PC-3 (cell line): ENCODE results near the gene RMI1. TPM values are rescaled to one million over a fixed set of nuclear protein-coding genes. Genes with fewer than 3 reads are reported as not detected.
A peak's percentile ranks its signal among the peaks of the same experiment; 100 is the strongest.

Source experiments
- ATAC-seq: fragments of 200-7000 bp; cut with Tn5 transposase; 2 replicates; pipeline ENCODE4 v1.9.1; 2020; ENCODE audit warnings: mild to moderate bottlenecking, moderate library complexity
- BruUV-seq: library from RNA; stranded (reverse); fragments of 400-500 nt; replicated peaks from 2 replicates; lab custom pipeline; 2021; lab: Mats Ljungman, UMichigan
- CTCF ChIA-PET: fragments of 300-600 bp; sonication (Branson Sonifier 250); formaldehyde crosslinking; loops from one replicate; lab custom pipeline; 2022; ENCODE audit warnings: antibody characterized with exemption; lab: Charles Lee
- POLR2A ChIA-PET: fragments of 300-600 bp; sonication (Branson Sonifier 250); formaldehyde crosslinking; loops from one replicate; lab custom pipeline; 2022; ENCODE audit warnings: antibody characterized with exemption; ENCODE audit not compliant: unreplicated experiment; lab: Charles Lee
- DNase-seq: peaks from one replicate; pipeline ENCODE4 v3.0.0-alpha.2; 2015
- H2AFZ ChIP-seq: fragments of 300-600 bp; sonication (generic); 2 replicates; pipeline ENCODE4 v1.6.0; 2016; ENCODE audit warnings: antibody characterized with exemption, low read length
- H3F3A ChIP-seq: fragments of 300-600 bp; sonication (generic); one replicate; pipeline ENCODE4 v1.6.0; 2017; ENCODE audit warnings: antibody characterized with exemption, low read length, control low read depth, mild to moderate bottlenecking; ENCODE audit not compliant: unreplicated experiment
- H3K27ac ChIP-seq: fragments of 300-600 bp; sonication (generic); 2 replicates; pipeline ENCODE4 v1.5.1; 2016; ENCODE audit warnings: mild to moderate bottlenecking, low read length
- H3K27me3 ChIP-seq: fragments of 300-600 bp; sonication (generic); 2 replicates; pipeline ENCODE4 v1.6.1; 2016; ENCODE audit warnings: low read length, mixed read lengths
- H3K36me3 ChIP-seq: fragments of 300-600 bp; sonication (generic); 2 replicates; pipeline ENCODE4 v1.6.1; 2016; ENCODE audit warnings: low read depth, mixed run types, low read length, mixed read lengths
- H3K4me1 ChIP-seq: fragments of 300-600 bp; sonication (generic); 2 replicates; pipeline ENCODE4 v1.5.1; 2016; ENCODE audit warnings: low read length; ENCODE audit not compliant: insufficient read depth
- H3K4me2 ChIP-seq: fragments of 300-600 bp; sonication (generic); 2 replicates; pipeline ENCODE4 v1.6.0; 2016; ENCODE audit warnings: low read length
- H3K4me3 ChIP-seq: fragments of 300-600 bp; sonication (generic); 2 replicates; pipeline ENCODE4 v1.5.1; 2016; ENCODE audit warnings: mild to moderate bottlenecking, low read length, mixed read lengths
- H3K79me2 ChIP-seq: fragments of 300-600 bp; sonication (generic); 2 replicates; pipeline ENCODE4 v1.6.1; 2017; ENCODE audit warnings: low read length, mixed read lengths
- H3K9ac ChIP-seq: fragments of 300-600 bp; sonication (generic); 2 replicates; pipeline ENCODE4 v1.6.0; 2016; ENCODE audit warnings: mild to moderate bottlenecking, low read length
- H3K9me2 ChIP-seq: fragments of 300-600 bp; sonication (generic); replicated peaks from 2 replicates; pipeline ENCODE4 v1.6.1; 2016; ENCODE audit warnings: mixed run types, low read length, mixed read lengths
- H3K9me3 ChIP-seq: fragments of 300-600 bp; sonication (generic); 2 replicates; pipeline ENCODE4 v1.6.1; 2016; ENCODE audit warnings: low read length, mixed read lengths
- H4K20me1 ChIP-seq: fragments of 300-600 bp; sonication (generic); 2 replicates; pipeline ENCODE4 v1.6.1; 2016; ENCODE audit warnings: low read length, mixed read lengths
- EZH2 ChIP-seq: fragments of 300-600 bp; sonication (generic); IDR thresholded peaks from one replicate; pipeline ENCODE4 v1.6.1; 2017; ENCODE audit warnings: antibody characterized with exemption, mild to moderate bottlenecking, low read length; ENCODE audit not compliant: unreplicated experiment
- EZH2phosphoT487 ChIP-seq: fragments of 300-600 bp; sonication (generic); IDR thresholded peaks from 2 replicates; pipeline ENCODE4 v1.6.1; 2018; ENCODE audit warnings: mild to moderate bottlenecking, antibody characterized with exemption, low read length, borderline replicate concordance
- intact Hi-C: fragments of 100-400 bp; cut with micrococcal nuclease; formaldehyde crosslinking; loops from 2 replicates; pipeline ENCODE4 v1.9.0; 2023
- total RNA-seq: library from RNA; depleted of rRNA; stranded (reverse); fragments of >200 nt; gene quantifications from 2 replicates; pipeline ENCODE4 v1.2.3, GENCODE V29; 2014
- TF ChIP-seq, protein P1 (sequence below): fragments of 300-600 bp; sonication (generic); conservative IDR thresholded peaks from 2 replicates; pipeline ENCODE4 v1.5.1; 2017; ENCODE audit warnings: antibody characterized with exemption, low read depth, mild to moderate bottlenecking, low read length

RMI1 gene
- total RNA-seq, 1 experiment from 2014 or later, result 5.0 TPM

DNA sequence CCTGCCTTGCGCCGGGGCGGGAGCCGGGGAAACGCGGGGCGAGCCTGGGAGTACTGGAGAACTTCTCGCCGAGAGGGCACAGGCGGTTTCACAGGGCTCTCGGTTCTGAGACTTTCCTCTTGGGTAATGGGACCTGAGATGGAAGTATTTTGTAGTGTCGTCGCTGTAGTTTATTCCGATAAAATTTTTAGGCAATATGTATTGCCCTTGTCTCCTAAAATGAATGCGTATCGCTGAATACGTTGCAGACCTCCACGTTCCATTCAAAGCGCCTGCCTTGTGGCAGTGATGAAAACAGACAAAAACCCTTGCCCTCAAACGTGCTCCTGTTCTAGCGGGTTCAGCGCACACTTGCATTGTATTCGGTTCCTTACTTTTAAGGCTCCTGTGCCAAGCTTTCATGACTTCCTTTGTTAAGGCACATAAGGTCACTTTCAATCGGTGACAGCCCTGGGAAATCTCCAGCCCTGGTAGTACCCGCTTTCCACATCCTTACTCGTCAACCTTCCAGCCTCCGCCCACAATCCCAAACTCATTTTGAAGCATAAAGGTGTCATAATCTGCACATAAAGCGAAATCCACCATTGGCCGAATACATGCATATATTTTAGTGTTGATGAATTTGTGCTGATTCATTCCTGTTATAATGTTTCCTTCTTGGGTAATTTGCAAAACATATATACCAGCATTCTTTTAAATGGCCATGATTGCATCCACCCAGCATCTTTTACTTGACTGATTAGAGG, 694 bp downstream of the RMI1 start:
- Histone ChIP-seq H3K4me3 (peak overlapping the region; percentile 94), H3K4me2 (peak overlapping the region; percentile 75), H3K9me2 (no peaks in the 10 kb centered on the region), H3K36me3 (peaks cover 29% of the 10 kb centered on the region), H3K9me3 (no peaks in the 10 kb centered on the region), H3K27ac (peak overlapping the region; percentile 94), H3F3A (no peaks in the 10 kb centered on the region), H3K4me1 (peaks cover 24% of the 10 kb centered on the region), H3K9ac (peak overlapping the region; percentile 100), H2AFZ (peak overlapping the region; percentile 72), H3K79me2 (peaks cover 96% of the 10 kb centered on the region), H4K20me1 (peaks cover 31% of the 10 kb centered on the region), H3K27me3 (no peaks in the 10 kb centered on the region)
- ATAC-seq (peak; percentile 6), DNase-seq (peak; percentile 43)
- TF ChIP-seq, protein P1, sequence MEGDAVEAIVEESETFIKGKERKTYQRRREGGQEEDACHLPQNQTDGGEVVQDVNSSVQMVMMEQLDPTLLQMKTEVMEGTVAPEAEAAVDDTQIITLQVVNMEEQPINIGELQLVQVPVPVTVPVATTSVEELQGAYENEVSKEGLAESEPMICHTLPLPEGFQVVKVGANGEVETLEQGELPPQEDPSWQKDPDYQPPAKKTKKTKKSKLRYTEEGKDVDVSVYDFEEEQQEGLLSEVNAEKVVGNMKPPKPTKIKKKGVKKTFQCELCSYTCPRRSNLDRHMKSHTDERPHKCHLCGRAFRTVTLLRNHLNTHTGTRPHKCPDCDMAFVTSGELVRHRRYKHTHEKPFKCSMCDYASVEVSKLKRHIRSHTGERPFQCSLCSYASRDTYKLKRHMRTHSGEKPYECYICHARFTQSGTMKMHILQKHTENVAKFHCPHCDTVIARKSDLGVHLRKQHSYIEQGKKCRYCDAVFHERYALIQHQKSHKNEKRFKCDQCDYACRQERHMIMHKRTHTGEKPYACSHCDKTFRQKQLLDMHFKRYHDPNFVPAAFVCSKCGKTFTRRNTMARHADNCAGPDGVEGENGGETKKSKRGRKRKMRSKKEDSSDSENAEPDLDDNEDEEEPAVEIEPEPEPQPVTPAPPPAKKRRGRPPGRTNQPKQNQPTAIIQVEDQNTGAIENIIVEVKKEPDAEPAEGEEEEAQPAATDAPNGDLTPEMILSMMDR, result no peak
- TF ChIP-seq EZH2phosphoT487 (no peak), EZH2 (no peak)
- ChIA-PET CTCF (no interaction called here), POLR2A (interaction anchor here (1.0 kb wide), 1 partner anchor 155 kb away, joined by 4 read pairs; no protein-coding TSS in a partner anchor)
- TSS peak; percentile 34 for BruUV-seq
- intact Hi-C loops, result loop anchor here (2.0 to 10.0 kb wide), 4 partner anchors 16 to 281 kb away; partner anchors contain the start of gene UBQLN1

DNA sequence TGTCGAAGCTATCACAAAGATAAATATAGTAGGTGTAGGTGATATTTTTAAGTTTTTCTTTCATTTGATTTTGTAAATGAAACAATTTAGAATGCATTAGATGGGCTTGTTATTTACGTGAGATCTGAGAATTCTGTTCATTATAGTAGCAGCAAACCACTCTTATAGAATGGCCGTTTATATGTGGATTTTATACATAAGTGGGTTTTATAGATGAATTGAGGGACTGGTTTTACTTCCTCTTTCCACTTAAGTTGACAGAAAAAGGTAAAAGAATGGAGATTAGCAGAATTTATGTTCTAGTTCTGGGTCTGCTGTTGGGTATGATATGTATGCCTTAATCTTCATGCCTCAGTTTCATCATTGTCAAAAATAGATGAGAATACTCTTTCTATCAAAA, 5.6 kb downstream of the RMI1 start:
- H3K4me3 ChIP-seq, result no peak overlapping the region
- peaks cover 25% of the 10 kb centered on the region for H3K4me1 ChIP-seq
- no peaks in the 10 kb centered on the region for H3K9me2 ChIP-seq
- no peak for TF ChIP-seq EZH2
- TF ChIP-seq EZH2phosphoT487, result no peak
- TF ChIP-seq, protein P1, result no peak
- H3K4me2 ChIP-seq, result peak overlapping the region; percentile 61; the same call in 1 of the 2 replicates
- H3K79me2 ChIP-seq, result peaks cover 69% of the 10 kb centered on the region
- no peaks in the 10 kb centered on the region for H3F3A ChIP-seq
- H3K27me3 ChIP-seq, result no peaks in the 10 kb centered on the region
- H3K36me3 ChIP-seq, result no peaks in the 10 kb centered on the region
- no peaks in the 10 kb centered on the region for H3K9me3 ChIP-seq
- H2AFZ ChIP-seq, result no peak overlapping the region
- intact Hi-C loops, result loop anchor here (10.0 kb wide), 1 partner anchor 281 kb away; the partner anchor contains the start of gene UBQLN1
- BruUV-seq, result no TSS peak
- no peak overlapping the region for H3K27ac ChIP-seq
- ATAC-seq (no peak), DNase-seq (no peak)
- no peak overlapping the region for H3K9ac ChIP-seq
- H4K20me1 ChIP-seq, result no peaks in the 10 kb centered on the region
- CTCF ChIA-PET, result no interaction called here
- POLR2A ChIA-PET, result no interaction called here
